Fibroblast of the aortic adventitia (primary cell): ENCODE measurements around the gene CAMK2N2. TPM values are rescaled to one million over a fixed set of nuclear protein-coding genes. Genes with fewer than 3 reads are reported as not detected.

Experiments used
- DNase-seq: peaks from one replicate; pipeline ENCODE4 v3.0.0-alpha.2; 2010; ENCODE audit warnings: low read depth
- H3K4me3 ChIP-seq: 2 replicates; pipeline ENCODE4 v1.5.1; 2011; ENCODE audit warnings: low read depth, mild to moderate bottlenecking, control low read depth, low read length, moderate library complexity
- CTCF ChIP-seq: IDR thresholded peaks from 2 replicates; pipeline ENCODE4 v1.5.1; 2011; ENCODE audit warnings: mild to moderate bottlenecking, low read length, control low read depth, inconsistent platforms; ENCODE audit not compliant: insufficient read depth
- small RNA-seq: library from RNA; depleted of rRNA; stranded (forward); fragments of <200 nt; gene quantifications from one replicate; pipeline ENCODE3, GENCODE V24; 2012
- total RNA-seq: library from RNA; depleted of rRNA; stranded (reverse); fragments of >200 nt; gene quantifications from 2 replicates; pipeline ENCODE4 v1.2.3, GENCODE V29; 2012; ENCODE audit warnings: low replicate concordance

CAMK2N2 gene
- total RNA-seq, 1 donor: 0.09 TPM

- no peak for DNase-seq
- TF ChIP-seq CTCF: no peak
- no peak overlapping the region for H3K4me3 ChIP-seq
Measured at GRCh38 chr3:184211297-184211696, 50.1 kb downstream of the CAMK2N2 start.

Small RNA genes within 50 kb of the gene (small RNA-seq; reads per million reads assigned to genes)
- not detected for gene MIR1224

Other genes starting within 250 kb of the CAMK2N2 start
- 21.2 and 24.2 TPM in 2 replicates for gene ABCC5, start 243.7 kb downstream of the CAMK2N2 start, total RNA-seq
- not detected in 2 replicates for gene HTR3D, start 229.8 kb downstream of the CAMK2N2 start, total RNA-seq
- gene HTR3C, start 208.5 kb downstream of the CAMK2N2 start, total RNA-seq: not detected in 2 replicates
- not detected in 2 replicates for gene HTR3E, start 164.5 kb downstream of the CAMK2N2 start, total RNA-seq
- 18.4 and 28.1 TPM in 2 replicates for gene EIF2B5, start 126.2 kb downstream of the CAMK2N2 start, total RNA-seq
- gene DVL3, start 106.2 kb downstream of the CAMK2N2 start, total RNA-seq: 28.2 and 66.8 TPM in 2 replicates
- gene AP2M1, start 86.7 kb downstream of the CAMK2N2 start, total RNA-seq: 364 and 380 TPM in 2 replicates
- gene ABCF3, start 75.4 kb downstream of the CAMK2N2 start, total RNA-seq: 32.4 and 49.4 TPM in 2 replicates
- gene VWA5B2, start 32.0 kb downstream of the CAMK2N2 start, total RNA-seq: 0.72 TPM in 1 of 2 replicates, not detected in the other
- gene ALG3, start 12.6 kb downstream of the CAMK2N2 start, total RNA-seq: 12.2 and 34.0 TPM in 2 replicates
- gene EEF1AKMT4, start 11.9 kb downstream of the CAMK2N2 start, total RNA-seq: 1.6 and 2.5 TPM in 2 replicates
- not detected in 2 replicates for gene ECE2, start 14.5 kb upstream of the CAMK2N2 start, total RNA-seq
- 129 and 333 TPM in 2 replicates for gene PSMD2, start 37.7 kb upstream of the CAMK2N2 start, total RNA-seq
- 234 and 292 TPM in 2 replicates for gene EIF4G1, start 53.1 kb upstream of the CAMK2N2 start, total RNA-seq
- 14.0 and 19.1 TPM in 2 replicates for gene FAM131A, start 76.0 kb upstream of the CAMK2N2 start, total RNA-seq
- gene CLCN2, start 100.1 kb upstream of the CAMK2N2 start, total RNA-seq: 5.9 and 6.2 TPM in 2 replicates
- gene POLR2H, start 100.2 kb upstream of the CAMK2N2 start, total RNA-seq: 70.1 and 127 TPM in 2 replicates
- 0.49 TPM in 1 of 2 replicates, not detected in the other for gene THPO, start 116.7 kb upstream of the CAMK2N2 start, total RNA-seq
- 0.36 and 4.6 TPM in 2 replicates for gene CHRD, start 118.5 kb upstream of the CAMK2N2 start, total RNA-seq